Placental pericyte (primary cell): ENCODE measurements around the gene RFX4. TPM values are rescaled to one million over a fixed set of nuclear protein-coding genes. Genes with fewer than 3 reads are reported as not detected.

ENCODE experiments used
- total RNA-seq: library from RNA; depleted of rRNA; stranded (reverse); fragments of >200 nt; gene quantifications from 2 replicates; pipeline ENCODE4 v1.2.3, GENCODE V29; 2012

The RFX4 gene
- not detected in 2 replicates for total RNA-seq

DNA sequence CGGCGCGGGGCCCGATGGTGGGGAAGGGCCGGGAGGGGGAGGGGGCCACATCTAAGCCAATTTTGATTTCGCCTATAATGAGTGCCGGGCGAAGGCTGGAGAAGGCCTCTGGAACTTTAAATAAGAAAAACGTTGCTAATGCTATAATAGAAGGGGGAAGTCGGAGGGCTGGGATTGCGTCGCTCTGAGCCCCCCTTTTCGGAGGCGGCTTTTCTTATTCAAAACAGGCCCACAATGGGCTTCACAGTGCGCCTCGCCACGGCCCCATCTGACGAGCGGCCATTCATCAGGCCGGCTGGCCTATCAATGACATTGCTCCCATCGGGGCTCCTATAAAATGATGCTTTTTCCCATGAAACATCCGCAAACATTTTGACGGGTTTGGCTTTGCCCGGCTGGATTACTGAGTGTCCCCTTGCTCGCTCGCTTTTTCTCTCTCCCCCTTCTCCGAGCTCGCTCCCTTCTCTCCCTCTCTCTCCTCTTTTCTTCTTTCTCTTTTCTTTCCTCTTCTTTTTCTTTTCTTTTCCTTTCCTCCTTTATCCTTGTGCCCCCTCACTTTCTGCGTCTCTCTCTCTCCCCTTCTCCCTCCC lies at the start of gene RFX4:
Gene RFX4 (plus strand): TSS at position 364 of the 590 bp plus-strand sequence. CDS start 317 bp downstream, outside the sequence.

DNA sequence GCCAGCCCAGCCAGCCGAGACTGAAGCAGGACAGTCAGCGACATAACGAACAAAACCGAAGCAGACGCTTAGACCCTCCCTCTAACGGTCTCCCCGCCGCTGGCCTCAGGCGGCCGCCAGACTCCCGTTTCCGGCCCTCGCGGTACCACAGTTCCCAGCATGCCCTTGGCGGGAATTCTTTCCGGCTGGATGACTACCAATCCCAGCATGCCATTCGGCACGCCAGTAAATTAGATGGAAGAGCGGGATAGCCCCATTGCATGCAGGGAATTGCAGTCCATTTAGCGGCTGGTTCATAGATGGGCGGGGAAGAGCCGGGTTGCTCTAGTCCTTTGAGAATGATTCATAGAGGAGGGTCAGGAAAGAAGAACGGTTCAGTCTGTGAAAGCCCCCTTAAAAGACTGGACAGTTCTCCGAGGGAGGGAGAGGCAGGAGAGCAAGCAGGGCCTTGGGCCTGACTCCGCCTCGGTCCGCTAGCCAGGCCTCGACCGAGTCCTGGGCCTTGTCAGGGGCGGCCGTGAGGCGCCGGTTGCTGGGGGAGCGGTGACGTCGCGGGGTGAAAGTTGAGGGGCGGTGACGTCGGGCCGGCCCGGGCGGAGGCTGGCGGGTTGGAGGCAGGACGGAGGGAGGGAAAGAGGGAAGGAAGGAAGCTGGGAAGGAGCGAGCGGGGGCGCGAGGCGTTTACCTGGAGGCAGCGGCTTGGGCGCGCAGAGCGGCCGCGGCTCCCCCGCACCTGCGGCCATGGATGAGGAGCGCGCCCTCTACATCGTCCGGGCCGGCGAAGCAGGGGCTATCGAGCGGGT lies 191.4 kb downstream of the RFX4 start, which contains the start of gene RIC8B:
Gene RIC8B (plus strand): TSS at position 678 of the 803 bp plus-strand sequence. CDS start 64 bp downstream, at position 742.

Other genes with a start within 250 kb of the RFX4 start
- gene POLR3B, start 225.3 kb upstream of the RFX4 start, total RNA-seq: 17.5 and 18.6 TPM in 2 replicates
- gene RIC8B, start 191.7 kb downstream of the RFX4 start, total RNA-seq: 9.2 and 13.0 TPM in 2 replicates